ENCODE data around the gene CELF2.

Gene CELF2

GRCh38 chr10:11240641-11241040, 223.0 kb downstream of the CELF2 start:
- TF ChIP-seq CTCF (IDR thresholded peaks at IDR 0.05): no peak
- H3K4me1 ChIP-seq: peaks cover 0 to 3% (median 1%) of the 10 kb centered on the region in 4 donors
- intact Hi-C loops (cut with DNase I; ENCODE audit: low total_unique reads): no loop called here
- H3K36me3 ChIP-seq: no peaks in the 10 kb centered on the region
- no peak overlapping the region for H3K4me3 ChIP-seq
- H3K27me3 ChIP-seq: no peaks in the 10 kb centered on the region
- no peak for DNase-seq
- no peak overlapping the region for H3K27ac ChIP-seq
- no peaks in the 10 kb centered on the region for H3K9me3 ChIP-seq

GRCh38 chr10:11242443-11243387, 225.0 kb downstream of the CELF2 start:
- H3K4me1 ChIP-seq: peaks cover 0 to 3% (median 1%) of the 10 kb centered on the region in 4 donors
- DNase-seq: no peak
- no peaks in the 10 kb centered on the region for H3K9me3 ChIP-seq

GRCh38 chr10:11243425-11244222, 226.0 kb downstream of the CELF2 start:
- intact Hi-C loops (cut with DNase I; ENCODE audit: low total_unique reads): no loop called here
- Histone ChIP-seq H3K4me3 (no peak overlapping the region), H3K9me3 (no peaks in the 10 kb centered on the region), H3K27me3 (no peaks in the 10 kb centered on the region), H3K36me3 (no peaks in the 10 kb centered on the region), H3K4me1 (peaks cover 0 to 3% (median 1%) of the 10 kb centered on the region in 4 donors), H3K27ac (no peak overlapping the region)
- DNase-seq: no peak
- TF ChIP-seq CTCF (IDR thresholded peaks at IDR 0.05): no peak

More at GRCh38 chr10:11242443-11243387, 225.0 kb downstream of the CELF2 start:
- no peak for TF ChIP-seq CTCF (IDR thresholded peaks at IDR 0.05)
- Histone ChIP-seq H3K27ac (no peak overlapping the region), H3K36me3 (no peaks in the 10 kb centered on the region), H3K4me3 (no peak overlapping the region), H3K27me3 (no peaks in the 10 kb centered on the region)
- intact Hi-C loops (cut with DNase I; ENCODE audit: low total_unique reads): no loop called here

GRCh38 chr10:11245095-11245479, 227.4 kb downstream of the CELF2 start:
- no peak for DNase-seq
- Histone ChIP-seq H3K27ac (no peak overlapping the region), H3K4me3 (no peak overlapping the region), H3K9me3 (no peaks in the 10 kb centered on the region), H3K27me3 (no peaks in the 10 kb centered on the region), H3K4me1 (peaks cover 0 to 3% (median 0%) of the 10 kb centered on the region in 4 donors), H3K36me3 (peaks cover 0 to 5% (median 4%) of the 10 kb centered on the region in 3 donors)
- TF ChIP-seq CTCF (IDR thresholded peaks at IDR 0.05): no peak
- intact Hi-C loops (cut with DNase I; ENCODE audit: low total_unique reads): no loop called here

GRCh38 chr10:11245510-11245909, 227.8 kb downstream of the CELF2 start:
- DNase-seq: no peak
- no peak overlapping the region for H3K4me3 ChIP-seq
- intact Hi-C loops (cut with DNase I; ENCODE audit: low total_unique reads): no loop called here
- H3K36me3 ChIP-seq: peaks cover 0 to 10% (median 8%) of the 10 kb centered on the region in 3 donors
- no peaks in the 10 kb centered on the region for H3K9me3 ChIP-seq
- no peak for TF ChIP-seq CTCF (IDR thresholded peaks at IDR 0.05)
- H3K4me1 ChIP-seq: peaks cover 0 to 3% (median 0%) of the 10 kb centered on the region in 4 donors
- no peaks in the 10 kb centered on the region for H3K27me3 ChIP-seq
- H3K27ac ChIP-seq: no peak overlapping the region
